Measurements from ENCODE around the gene TBL2.

DNA sequence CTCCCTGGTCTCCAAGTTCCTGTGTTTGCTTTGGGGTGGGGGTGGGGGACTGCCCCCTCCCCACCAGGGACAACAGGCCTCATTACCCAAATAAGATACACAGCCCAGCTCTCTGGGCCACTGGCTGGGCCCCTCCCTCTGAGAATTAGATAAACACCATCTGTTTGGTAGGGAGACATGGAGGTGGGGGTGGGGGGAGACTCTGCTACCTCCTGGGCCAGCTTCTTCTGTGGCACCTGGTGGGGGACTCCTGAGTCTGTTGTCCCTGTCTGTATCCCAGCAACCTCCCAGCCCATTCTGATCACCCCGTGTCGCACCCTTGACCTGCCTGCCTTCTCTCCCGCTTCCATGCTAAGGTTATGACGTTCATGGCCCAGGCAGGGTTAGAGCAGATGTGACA lies 40.2 kb upstream of the TBL2 start:
- TF ChIP-seq CTCF (IDR thresholded peaks at IDR 0.05; ENCODE audit: low read length) (no peak), EZH2 (optimal IDR thresholded peaks at IDR 0.05; ENCODE audit: low read depth, low read length) (no peak), EZH2phosphoT487 (IDR thresholded peaks at IDR 0.05; ENCODE audit: low read length) (no peak)

All from MM.1S (cell line).